IMR-90 (cell line): Measurements from ENCODE around the gene FAM168A. TPM values are rescaled to one million over a fixed set of nuclear protein-coding genes. Genes with fewer than 3 reads are reported as not detected.

ENCODE experiments used
- ATAC-seq: fragments of 200-7000 bp; cut with Tn5 transposase; 2 replicates; pipeline ENCODE4 v1.9.1; 2020; ENCODE audit warnings: low read depth, mild to moderate bottlenecking, moderate library complexity
- BruUV-seq: library from RNA; stranded (reverse); fragments of 400-500 nt; replicated peaks from 2 replicates; lab custom pipeline; 2021; lab: Mats Ljungman, UMichigan
- CTCF ChIA-PET: fragments of 300-600 bp; formaldehyde crosslinking; extraction: SDS; loops from one replicate; lab custom pipeline; 2021; ENCODE audit warnings: antibody characterized with exemption; lab: Yijun Ruan, JAX
- POLR2A ChIA-PET: fragments of 300-600 bp; sonication (Branson Sonifier 250); formaldehyde crosslinking; loops from one replicate; lab custom pipeline; 2022; ENCODE audit warnings: antibody characterized with exemption; ENCODE audit not compliant: unreplicated experiment; lab: Charles Lee
- DNase-seq: peaks from one replicate; pipeline ENCODE4 v3.0.0; 2013
- H2AFZ ChIP-seq: replicated peaks from 2 replicates; pipeline ENCODE3; 2013; ENCODE audit warnings: low read length, mild to moderate bottlenecking; ENCODE audit not compliant: poor library complexity
- H2AK5ac ChIP-seq: 2 replicates; pipeline ENCODE4 v1.6.1; 2013; ENCODE audit warnings: low read depth, low read length, inconsistent platforms
- H2AK9ac ChIP-seq: replicated peaks from 2 replicates; pipeline ENCODE3; 2013; ENCODE audit warnings: mild to moderate bottlenecking, low read depth, low read length, moderate library complexity; ENCODE audit not compliant: poor library complexity
- H2BK120ac ChIP-seq: 2 replicates; pipeline ENCODE4 v1.6.1; 2013; ENCODE audit warnings: low read depth, low read length, inconsistent platforms
- H2BK15ac ChIP-seq: 3 replicates; pipeline ENCODE4 v1.6.1; 2013; ENCODE audit warnings: low read depth, low read length, inconsistent platforms
- H2BK20ac ChIP-seq: 2 replicates; pipeline ENCODE4 v1.6.1; 2013; ENCODE audit warnings: low read depth, mild to moderate bottlenecking, inconsistent platforms, low read length, moderate library complexity
- H2BK5ac ChIP-seq: 2 replicates; pipeline ENCODE4 v1.6.1; 2013; ENCODE audit warnings: mild to moderate bottlenecking, low read depth, low read length, inconsistent platforms; ENCODE audit not compliant: poor library complexity, severe bottlenecking
- H3K14ac ChIP-seq: replicated peaks from 2 replicates; pipeline ENCODE4 v1.6.1; 2013; ENCODE audit warnings: low read depth, low read length, inconsistent platforms
- H3K18ac ChIP-seq: 2 replicates; pipeline ENCODE4 v1.6.1; 2013; ENCODE audit warnings: low read depth, low read length, control low read depth
- H3K23ac ChIP-seq: 2 replicates; pipeline ENCODE4 v1.6.1; 2013; ENCODE audit warnings: low read depth, low read length, inconsistent platforms
- H3K27ac ChIP-seq: 2 replicates; pipeline ENCODE4 v1.5.1; 2013; ENCODE audit warnings: mild to moderate bottlenecking, control low read depth, low read length; ENCODE audit not compliant: insufficient read depth
- H3K27me3 ChIP-seq: 2 replicates; pipeline ENCODE4 v1.6.1; 2013; ENCODE audit warnings: low read length; ENCODE audit not compliant: control insufficient read depth, insufficient read depth
- H3K36me3 ChIP-seq: 2 replicates; pipeline ENCODE4 v1.6.1; 2013; ENCODE audit warnings: low read length, mixed read lengths; ENCODE audit not compliant: control insufficient read depth, insufficient read depth
- H3K4ac ChIP-seq: 2 replicates; pipeline ENCODE4 v1.6.1; 2013; ENCODE audit warnings: low read depth, low read length, inconsistent platforms
- H3K4me1 ChIP-seq: 2 replicates; pipeline ENCODE4 v1.6.1; 2013; ENCODE audit warnings: low read length, mixed read lengths; ENCODE audit not compliant: control insufficient read depth, insufficient read depth
- H3K4me2 ChIP-seq: 2 replicates; pipeline ENCODE4 v1.6.1; 2013; ENCODE audit warnings: low read depth, mild to moderate bottlenecking, control low read depth, low read length, moderate library complexity
- H3K4me3 ChIP-seq: 2 replicates; pipeline ENCODE4 v1.5.1; 2013; ENCODE audit warnings: low read depth, mild to moderate bottlenecking, control low read depth, low read length, moderate library complexity; ENCODE audit not compliant: insufficient read depth
- H3K56ac ChIP-seq: 2 replicates; pipeline ENCODE4 v1.6.1; 2013; ENCODE audit warnings: low read length, inconsistent platforms; ENCODE audit not compliant: insufficient read depth; ENCODE audit errors: extremely low read depth
- H3K79me1 ChIP-seq, 2 experiments: 2 replicates each; pipeline ENCODE4 v1.6.1; 2013; ENCODE audit warnings: low read length in 2 of 2, inconsistent platforms in 1 of 2, low read depth in 1 of 2
- H3K9ac ChIP-seq: 2 replicates; pipeline ENCODE4 v1.6.1; 2013; ENCODE audit warnings: low read depth, low read length, control low read depth
- H3K9me1 ChIP-seq: 2 replicates; pipeline ENCODE4 v1.6.1; 2013; ENCODE audit warnings: low read length, inconsistent platforms; ENCODE audit not compliant: insufficient read depth
- H3K9me3 ChIP-seq: 2 replicates; pipeline ENCODE4 v1.6.1; 2013; ENCODE audit warnings: low read length; ENCODE audit not compliant: control insufficient read depth, insufficient read depth
- H4K20me1 ChIP-seq: 2 replicates; pipeline ENCODE4 v1.6.1; 2013; ENCODE audit warnings: low read length, inconsistent platforms; ENCODE audit not compliant: insufficient read depth
- H4K5ac ChIP-seq: 2 replicates; pipeline ENCODE4 v1.6.1; 2013; ENCODE audit warnings: mild to moderate bottlenecking, low read depth, low read length, control low read depth
- H4K8ac ChIP-seq, 2 experiments: 2 replicates each; pipeline ENCODE4 v1.6.1; 2013; ENCODE audit warnings: low read depth in 2 of 2, low read length in 2 of 2, control low read depth in 1 of 2, inconsistent platforms in 1 of 2
- H4K91ac ChIP-seq: 2 replicates; pipeline ENCODE4 v1.6.1; 2013; ENCODE audit warnings: low read depth, low read length, inconsistent platforms; ENCODE audit not compliant: insufficient read depth
- BHLHE40 ChIP-seq: fragments of 150-350 bp; IDR thresholded peaks from 2 replicates; pipeline ENCODE4 v1.6.1; 2016; ENCODE audit warnings: mild to moderate bottlenecking, low read depth, low read length
- ELK1 ChIP-seq: fragments of 150-350 bp; IDR thresholded peaks from 2 replicates; pipeline ENCODE4 v1.6.1; 2016; ENCODE audit warnings: low read depth, mild to moderate bottlenecking, low read length, moderate library complexity, borderline replicate concordance
- FOS ChIP-seq: fragments of 150-350 bp; IDR thresholded peaks from 2 replicates; pipeline ENCODE4 v1.6.1; 2016; ENCODE audit warnings: low read depth, low read length
- MAFK ChIP-seq: IDR thresholded peaks from 2 replicates; pipeline ENCODE4 v1.6.1; 2012; ENCODE audit warnings: low read depth, low read length, improper control_type of control experiment
- MAZ ChIP-seq: IDR thresholded peaks from 2 replicates; pipeline ENCODE4 v1.6.1; 2012; ENCODE audit warnings: low read depth, mild to moderate bottlenecking, low read length, improper control_type of control experiment, moderate library complexity, borderline replicate concordance
- MXI1 ChIP-seq: IDR thresholded peaks from 2 replicates; pipeline ENCODE4 v1.6.1; 2012; ENCODE audit warnings: low read depth, mild to moderate bottlenecking, low read length, moderate library complexity, borderline replicate concordance
- POLR2A ChIP-seq: IDR thresholded peaks from 2 replicates; pipeline ENCODE4 v1.6.1; 2012; ENCODE audit warnings: mild to moderate bottlenecking, low read depth, low read length
- USF2 ChIP-seq: fragments of 150-350 bp; IDR thresholded peaks from 2 replicates; pipeline ENCODE4 v1.6.1; 2017; ENCODE audit warnings: mild to moderate bottlenecking, antibody characterized with exemption, low read length, low read depth
- WGBS, 2 experiments: methylation state at CpG; one replicate each; pipeline versions ENCODE4 v1.1.5 to v1.1.7; 2013; ENCODE audit warnings: missing lambda C conversion rate in 2 of 2; ENCODE audit not compliant: insufficient read length in 1 of 2; ENCODE audit errors: extremely low coverage in 2 of 2; 5-methylcytosine and 5-hydroxymethylcytosine counted together
- dilution Hi-C: fragments of 300-500 bp; cut with HindIII; formaldehyde crosslinking; loops from one replicate; pipeline ENCODE4 v1.14.3; 2018; ENCODE audit warnings: low sequenced_read_pairs; ENCODE audit not compliant: unreplicated experiment
- in situ Hi-C: fragments of 300-500 bp; cut with MboI; formaldehyde crosslinking; loops from 3 replicates; pipeline ENCODE4 v1.14.3; 2019; ENCODE audit warnings: low sequenced_read_pairs, inconsistent platforms, mixed read lengths
- intact Hi-C: fragments of 100-400 bp; cut with micrococcal nuclease; formaldehyde crosslinking; loops from 2 replicates; pipeline ENCODE4 v1.10.0; 2022
- polyA plus RNA-seq, 3 experiments: library from polyadenylated mRNA; depleted of rRNA; stranded (reverse); fragments of >200 nt; gene quantifications; 2 replicates each; pipeline ENCODE4 v1.2.3, GENCODE V29; 2012; ENCODE audit warnings: low replicate concordance in 1 of 3
- total RNA-seq: library from RNA; depleted of rRNA; stranded (reverse); fragments of >200 nt; gene quantifications from 2 replicates; pipeline ENCODE4 v1.2.3, GENCODE V29; 2012
- TF ChIP-seq, protein P1 (sequence below): conservative IDR thresholded peaks from 2 replicates; pipeline ENCODE4 v1.5.1; 2012; ENCODE audit warnings: mild to moderate bottlenecking, low read depth, low read length, improper control_type of control experiment

Gene FAM168A
- total and polyA plus RNA-seq, 2 of the 4 experiments (the other 2 are of a cell fraction) = 13.1 to 22.8 TPM

DNA sequence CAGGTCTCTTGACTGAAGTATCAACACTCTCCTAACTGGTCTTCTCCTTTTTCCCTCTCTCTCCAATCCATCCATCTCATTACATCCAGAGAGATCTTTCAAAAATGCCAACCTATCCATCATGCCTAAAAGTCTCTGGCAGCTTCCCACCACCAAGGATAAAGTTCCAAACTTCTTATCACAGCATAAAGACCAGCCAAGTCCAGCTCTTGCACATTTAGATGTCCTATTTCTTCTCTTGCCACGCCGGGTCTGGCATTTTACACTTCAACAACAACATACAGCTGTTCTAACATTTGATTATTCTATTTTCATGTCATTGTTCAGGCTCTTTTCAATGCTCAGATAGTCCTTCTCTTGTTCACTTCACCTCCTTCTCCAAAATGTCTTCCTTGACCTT, 151.1 kb downstream of the FAM168A start:
- H2AK9ac ChIP-seq = no peak overlapping the region
- no peaks in the 10 kb centered on the region for H3K4me1 ChIP-seq
- DNase-seq (no peak), ATAC-seq (no peak)
- TF ChIP-seq USF2 (no peak), BHLHE40 (no peak), POLR2A (no peak), MAZ (no peak), MAFK (no peak), MXI1 (no peak), ELK1 (no peak), FOS (no peak)
- TF ChIP-seq, protein P1, sequence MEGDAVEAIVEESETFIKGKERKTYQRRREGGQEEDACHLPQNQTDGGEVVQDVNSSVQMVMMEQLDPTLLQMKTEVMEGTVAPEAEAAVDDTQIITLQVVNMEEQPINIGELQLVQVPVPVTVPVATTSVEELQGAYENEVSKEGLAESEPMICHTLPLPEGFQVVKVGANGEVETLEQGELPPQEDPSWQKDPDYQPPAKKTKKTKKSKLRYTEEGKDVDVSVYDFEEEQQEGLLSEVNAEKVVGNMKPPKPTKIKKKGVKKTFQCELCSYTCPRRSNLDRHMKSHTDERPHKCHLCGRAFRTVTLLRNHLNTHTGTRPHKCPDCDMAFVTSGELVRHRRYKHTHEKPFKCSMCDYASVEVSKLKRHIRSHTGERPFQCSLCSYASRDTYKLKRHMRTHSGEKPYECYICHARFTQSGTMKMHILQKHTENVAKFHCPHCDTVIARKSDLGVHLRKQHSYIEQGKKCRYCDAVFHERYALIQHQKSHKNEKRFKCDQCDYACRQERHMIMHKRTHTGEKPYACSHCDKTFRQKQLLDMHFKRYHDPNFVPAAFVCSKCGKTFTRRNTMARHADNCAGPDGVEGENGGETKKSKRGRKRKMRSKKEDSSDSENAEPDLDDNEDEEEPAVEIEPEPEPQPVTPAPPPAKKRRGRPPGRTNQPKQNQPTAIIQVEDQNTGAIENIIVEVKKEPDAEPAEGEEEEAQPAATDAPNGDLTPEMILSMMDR = no peak
- no peak overlapping the region for H2BK15ac ChIP-seq
- no peak overlapping the region for H2BK20ac ChIP-seq
- H4K8ac ChIP-seq = no peak overlapping the region
- H3K9ac ChIP-seq = no peak overlapping the region
- no peak overlapping the region for H4K5ac ChIP-seq
- no peak overlapping the region for H3K18ac ChIP-seq
- no peak overlapping the region for H2BK120ac ChIP-seq
- no peak overlapping the region for H3K23ac ChIP-seq
- H3K79me1 ChIP-seq = peaks cover 7 to 8% of the 10 kb centered on the region in 2 experiments; a peak in 3 of 4 replicates
- no peak overlapping the region for H3K27ac ChIP-seq
- no peak overlapping the region for H2AK5ac ChIP-seq
- H2AFZ ChIP-seq = no peak overlapping the region
- no peak overlapping the region for H3K56ac ChIP-seq
- ChIA-PET CTCF (no interaction called here), POLR2A (no interaction called here)
- intact Hi-C loops = no loop called here
- no TSS peak for BruUV-seq
- H3K4me3 ChIP-seq = no peak overlapping the region
- no peak overlapping the region for H2BK5ac ChIP-seq
- H4K20me1 ChIP-seq = no peaks in the 10 kb centered on the region
- no peak overlapping the region for H4K91ac ChIP-seq
- 91% methylated on average over 2 of the region's 2 CpGs; no CpG with 5 or more reads in 1 of the 2 experiments for WGBS, 2 experiments
- H3K36me3 ChIP-seq = no peaks in the 10 kb centered on the region
- in situ Hi-C loops = no loop called here
- no peak overlapping the region for H3K14ac ChIP-seq
- H3K27me3 ChIP-seq = no peaks in the 10 kb centered on the region
- dilution Hi-C loops = no loop called here
- 0 out of 2 replicates have a peak, but pooled peaks cover 4% of the 10 kb centered on the region for H3K9me1 ChIP-seq
- no peaks in the 10 kb centered on the region for H3K9me3 ChIP-seq
- H3K4ac ChIP-seq = no peak overlapping the region
- H3K4me2 ChIP-seq = no peak overlapping the region
